HEK293 (cell line): Measurements from ENCODE around the gene RNF222.
"Not testable (repeated sequence)": the region's sequence is repeated elsewhere in the genome, so short reads cannot be mapped to it uniquely, and the experiment has no call there.

Experiments
- CTCF ChIA-PET: fragments of 350-600 bp; formaldehyde crosslinking; extraction: SDS; loops from one replicate; lab custom pipeline; 2021; ENCODE audit warnings: antibody characterized with exemption; lab: Yijun Ruan, JAX
- POLR2A ChIA-PET: fragments of 300-600 bp; formaldehyde crosslinking; extraction: SDS; loops from one replicate; lab custom pipeline; 2020; ENCODE audit warnings: antibody characterized with exemption, inconsistent platforms; lab: Yijun Ruan, JAX
- H3K27ac ChIP-seq: fragments of 200-500 bp; sonication (Bioruptor generic); 2 replicates; pipeline ENCODE4 v1.5.1; 2014; ENCODE audit warnings: low read depth, low read length, control low read depth, inconsistent platforms; ENCODE audit errors: extremely low read depth
- H3K36me3 ChIP-seq, 2 experiments: fragments of 200-500 bp in 1 of 2; sonication (Bioruptor generic) in 1 of 2; 1 replicate in 1 of 2; 2 replicates in 1 of 2; pipeline ENCODE4 v1.5.1; 2014 to 2017; ENCODE audit warnings: inconsistent platforms in 2 of 2, low read length in 2 of 2; ENCODE audit not compliant: control insufficient read depth in 2 of 2, insufficient read depth in 1 of 2
- H3K4me1 ChIP-seq: fragments of 200-500 bp; sonication (Bioruptor generic); 2 replicates; pipeline ENCODE4 v1.5.1; 2014; ENCODE audit warnings: mild to moderate bottlenecking, low read length, inconsistent platforms; ENCODE audit not compliant: control insufficient read depth, insufficient read depth
- H3K4me3 ChIP-seq: 2 replicates; pipeline ENCODE4 v1.5.1; 2011; ENCODE audit warnings: low read depth, mild to moderate bottlenecking, control low read depth, low read length, moderate library complexity
- H3K9me3 ChIP-seq: fragments of 200-500 bp; sonication (Bioruptor generic); 2 replicates; pipeline ENCODE4 v1.5.1; 2014; ENCODE audit warnings: low read depth, low read length, inconsistent platforms; ENCODE audit not compliant: control insufficient read depth, insufficient read depth
- GLIS1 ChIP-seq: fragments of 450-650 bp; formaldehyde crosslinking; IDR thresholded peaks from 2 replicates; pipeline ENCODE4 v1.5.1; 2016; ENCODE audit warnings: missing biosample characterization, missing genetic modification characterization
- GLIS2 ChIP-seq: fragments of 450-650 bp; formaldehyde crosslinking; IDR thresholded peaks from 2 replicates; pipeline ENCODE4 v1.5.1; 2016; ENCODE audit warnings: missing biosample characterization, missing genetic modification characterization
- IKZF3 ChIP-seq: fragments of 450-650 bp; IDR thresholded peaks from 2 replicates; pipeline ENCODE4 v1.5.0; 2018; ENCODE audit warnings: missing biosample characterization, mild to moderate bottlenecking, missing genetic modification characterization, moderate library complexity
- KLF8 ChIP-seq: fragments of 450-650 bp; formaldehyde crosslinking; IDR thresholded peaks from 2 replicates; pipeline ENCODE4 v1.5.1; 2016; ENCODE audit warnings: missing biosample characterization, missing genetic modification characterization
- OSR2 ChIP-seq: fragments of 450-650 bp; formaldehyde crosslinking; IDR thresholded peaks from 2 replicates; pipeline ENCODE4 v1.5.1; 2016; ENCODE audit warnings: missing biosample characterization, missing genetic modification characterization
- SCRT2 ChIP-seq: fragments of 450-650 bp; formaldehyde crosslinking; IDR thresholded peaks from 2 replicates; pipeline ENCODE4 v1.5.1; 2016; ENCODE audit warnings: missing biosample characterization, missing genetic modification characterization
- ZBTB17 ChIP-seq: fragments of 450-650 bp; formaldehyde crosslinking; IDR thresholded peaks from 2 replicates; pipeline ENCODE4 v1.5.1; 2016; ENCODE audit warnings: missing biosample characterization, missing genetic modification characterization
- ZFHX2 ChIP-seq: fragments of 450-650 bp; formaldehyde crosslinking; conservative IDR thresholded peaks from 2 replicates; pipeline ENCODE4 v1.5.1; 2016; ENCODE audit warnings: missing biosample characterization, missing genetic modification characterization
- ZIC2 ChIP-seq: fragments of 450-650 bp; formaldehyde crosslinking; IDR thresholded peaks from 2 replicates; pipeline ENCODE4 v1.5.1; 2016; ENCODE audit warnings: missing biosample characterization, missing genetic modification characterization
- ZNF600 ChIP-seq: fragments of 450-650 bp; formaldehyde crosslinking; IDR thresholded peaks from 2 replicates; pipeline ENCODE4 v1.5.1; 2016; ENCODE audit warnings: missing biosample characterization, missing genetic modification characterization
- ZNF660 ChIP-seq: fragments of 450-650 bp; IDR thresholded peaks from 2 replicates; pipeline ENCODE4 v1.5.1; 2018; ENCODE audit warnings: missing biosample characterization, mild to moderate bottlenecking, missing genetic modification characterization
- ZNF664 ChIP-seq: fragments of 450-650 bp; formaldehyde crosslinking; IDR thresholded peaks from 2 replicates; pipeline ENCODE4 v1.5.1; 2016; ENCODE audit warnings: missing biosample characterization, missing genetic modification characterization
- ZNF776 ChIP-seq: fragments of 450-650 bp; formaldehyde crosslinking; IDR thresholded peaks from 2 replicates; pipeline ENCODE4 v1.5.0; 2017; ENCODE audit warnings: missing biosample characterization, missing genetic modification characterization, borderline replicate concordance
- TF ChIP-seq, protein P1 (sequence below): fragments of 450-650 bp; formaldehyde crosslinking; IDR thresholded peaks from 2 replicates; pipeline ENCODE4 v1.5.1; 2016; ENCODE audit warnings: missing biosample characterization, missing genetic modification characterization
- TF ChIP-seq, protein P2 (sequence below): fragments of 450-650 bp; IDR thresholded peaks from 2 replicates; pipeline ENCODE4 v1.5.1; 2018; ENCODE audit warnings: missing biosample characterization, mild to moderate bottlenecking, missing genetic modification characterization
- TF ChIP-seq, protein P3 (sequence below): fragments of 450-650 bp; formaldehyde crosslinking; IDR thresholded peaks from 2 replicates; pipeline ENCODE4 v1.5.1; 2016; ENCODE audit warnings: missing biosample characterization, missing genetic modification characterization

Gene RNF222

DNA sequence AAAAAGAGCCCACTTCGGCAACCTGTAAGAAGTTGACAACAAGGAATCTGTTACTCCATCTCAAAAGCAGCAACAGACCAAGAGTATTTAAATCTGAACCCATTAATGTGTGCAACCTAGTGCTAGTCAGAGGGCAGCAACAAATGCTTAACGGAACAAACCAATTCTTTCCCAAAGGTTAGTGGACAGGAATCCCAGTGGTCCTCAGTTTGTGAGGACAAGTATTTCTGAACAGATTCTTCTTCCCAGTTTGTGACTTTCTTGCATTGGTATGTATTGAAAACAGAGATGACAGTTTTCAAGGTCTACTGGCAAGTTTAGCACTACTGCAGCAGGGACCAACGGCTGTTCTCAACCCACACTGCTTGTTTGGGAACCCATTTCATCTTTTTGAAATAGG, 17.6 kb downstream of the RNF222 start:
- ChIA-PET CTCF (interaction anchor here (1.3 kb wide), 1 partner anchor 366 kb away, joined by 4 read pairs; no protein-coding TSS in a partner anchor), POLR2A (no interaction called here)
- no peak overlapping the region; the same call in 1 of the 2 replicates for H3K4me3 ChIP-seq
- TF ChIP-seq ZNF776 (tag by site-specific recombination): no peak
- TF ChIP-seq ZFHX2 (tag by site-specific recombination): no peak
- no peak for TF ChIP-seq GLIS2
- TF ChIP-seq, protein P1, sequence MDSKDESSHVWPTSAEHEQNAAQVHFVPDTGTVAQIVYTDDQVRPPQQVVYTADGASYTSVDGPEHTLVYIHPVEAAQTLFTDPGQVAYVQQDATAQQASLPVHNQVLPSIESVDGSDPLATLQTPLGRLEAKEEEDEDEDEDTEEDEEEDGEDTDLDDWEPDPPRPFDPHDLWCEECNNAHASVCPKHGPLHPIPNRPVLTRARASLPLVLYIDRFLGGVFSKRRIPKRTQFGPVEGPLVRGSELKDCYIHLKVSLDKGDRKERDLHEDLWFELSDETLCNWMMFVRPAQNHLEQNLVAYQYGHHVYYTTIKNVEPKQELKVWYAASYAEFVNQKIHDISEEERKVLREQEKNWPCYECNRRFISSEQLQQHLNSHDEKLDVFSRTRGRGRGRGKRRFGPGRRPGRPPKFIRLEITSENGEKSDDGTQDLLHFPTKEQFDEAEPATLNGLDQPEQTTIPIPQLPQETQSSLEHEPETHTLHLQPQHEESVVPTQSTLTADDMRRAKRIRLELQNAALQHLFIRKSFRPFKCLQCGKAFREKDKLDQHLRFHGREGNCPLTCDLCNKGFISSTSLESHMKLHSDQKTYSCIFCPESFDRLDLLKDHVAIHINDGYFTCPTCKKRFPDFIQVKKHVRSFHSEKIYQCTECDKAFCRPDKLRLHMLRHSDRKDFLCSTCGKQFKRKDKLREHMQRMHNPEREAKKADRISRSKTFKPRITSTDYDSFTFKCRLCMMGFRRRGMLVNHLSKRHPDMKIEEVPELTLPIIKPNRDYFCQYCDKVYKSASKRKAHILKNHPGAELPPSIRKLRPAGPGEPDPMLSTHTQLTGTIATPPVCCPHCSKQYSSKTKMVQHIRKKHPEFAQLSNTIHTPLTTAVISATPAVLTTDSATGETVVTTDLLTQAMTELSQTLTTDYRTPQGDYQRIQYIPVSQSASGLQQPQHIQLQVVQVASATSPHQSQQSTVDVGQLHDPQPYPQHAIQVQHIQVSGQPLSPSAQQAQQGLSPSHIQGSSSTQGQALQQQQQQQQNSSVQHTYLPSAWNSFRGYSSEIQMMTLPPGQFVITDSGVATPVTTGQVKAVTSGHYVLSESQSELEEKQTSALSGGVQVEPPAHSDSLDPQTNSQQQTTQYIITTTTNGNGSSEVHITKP (tag by site-specific recombination): peak; percentile 70
- TF ChIP-seq SCRT2 (tag by site-specific recombination): 0 out of 2 replicates have a peak, but pooled peaks have one; percentile 17
- H3K9me3 ChIP-seq: no peaks in the 10 kb centered on the region
- peaks cover 21% of the 10 kb centered on the region for H3K4me1 ChIP-seq
- H3K27ac ChIP-seq: peak overlapping the region; percentile 10; the same call in 1 of the 2 replicates
- peaks cover 51 to 64% of the 10 kb centered on the region in 2 experiments for H3K36me3 ChIP-seq

DNA sequence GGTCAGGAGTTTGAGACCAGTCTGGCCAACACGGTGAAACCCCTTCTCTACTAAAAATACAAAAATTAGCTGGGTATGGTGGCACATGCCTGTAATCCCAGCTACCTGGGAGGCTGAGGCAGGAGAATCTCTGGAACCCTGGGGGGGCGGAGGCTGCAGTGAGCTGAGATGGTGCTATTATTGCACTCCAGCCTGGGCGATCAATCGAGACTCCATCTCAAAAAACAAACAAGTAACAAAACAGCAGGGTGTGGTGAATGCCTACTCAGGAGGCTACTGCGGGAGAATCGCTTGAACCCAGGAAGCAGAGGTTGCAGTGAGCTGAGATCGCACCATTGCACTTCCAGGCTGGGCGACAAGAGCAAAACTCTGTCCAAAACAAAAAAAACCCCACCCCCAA, 19.5 kb downstream of the RNF222 start:
- Histone ChIP-seq H3K4me1 (peaks cover 21% of the 10 kb centered on the region), H3K27ac (0 out of 2 replicates have a peak overlapping the region, but pooled peaks have one; percentile 29)
- CTCF ChIA-PET: interaction anchor here (0.6 to 2.2 kb wide), 4 partner anchors 8 to 408 kb away, joined by 3 to 7 read pairs (median 6); no protein-coding TSS in a partner anchor
- TF ChIP-seq, protein P2, sequence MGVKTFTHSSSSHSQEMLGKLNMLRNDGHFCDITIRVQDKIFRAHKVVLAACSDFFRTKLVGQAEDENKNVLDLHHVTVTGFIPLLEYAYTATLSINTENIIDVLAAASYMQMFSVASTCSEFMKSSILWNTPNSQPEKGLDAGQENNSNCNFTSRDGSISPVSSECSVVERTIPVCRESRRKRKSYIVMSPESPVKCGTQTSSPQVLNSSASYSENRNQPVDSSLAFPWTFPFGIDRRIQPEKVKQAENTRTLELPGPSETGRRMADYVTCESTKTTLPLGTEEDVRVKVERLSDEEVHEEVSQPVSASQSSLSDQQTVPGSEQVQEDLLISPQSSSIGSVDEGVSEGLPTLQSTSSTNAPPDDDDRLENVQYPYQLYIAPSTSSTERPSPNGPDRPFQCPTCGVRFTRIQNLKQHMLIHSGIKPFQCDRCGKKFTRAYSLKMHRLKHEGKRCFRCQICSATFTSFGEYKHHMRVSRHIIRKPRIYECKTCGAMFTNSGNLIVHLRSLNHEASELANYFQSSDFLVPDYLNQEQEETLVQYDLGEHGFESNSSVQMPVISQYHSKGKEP (tag by site-specific recombination): peak; percentile 42; the same call in 1 of the 2 replicates
- TF ChIP-seq ZNF664 (tag by site-specific recombination) (peak; percentile 82), GLIS1 (peak; percentile 95), OSR2 (tag by site-specific recombination) (peak; percentile 92), ZIC2 (tag by site-specific recombination) (peak; percentile 94), ZBTB17 (tag by site-specific recombination) (peak; percentile 88), KLF8 (tag by site-specific recombination) (0 out of 2 replicates have a peak, but pooled peaks have one; percentile 18), ZNF660 (tag by site-specific recombination) (peak; percentile 41; the same call in 1 of the 2 replicates), GLIS2 (0 out of 2 replicates have a peak, but pooled peaks have one; percentile 23), IKZF3 (tag by site-specific recombination) (0 out of 2 replicates have a peak, but pooled peaks have one; percentile 27), ZNF600 (tag by site-specific recombination) (peak; percentile 75; the same call in 1 of the 2 replicates)
- TF ChIP-seq, protein P3, sequence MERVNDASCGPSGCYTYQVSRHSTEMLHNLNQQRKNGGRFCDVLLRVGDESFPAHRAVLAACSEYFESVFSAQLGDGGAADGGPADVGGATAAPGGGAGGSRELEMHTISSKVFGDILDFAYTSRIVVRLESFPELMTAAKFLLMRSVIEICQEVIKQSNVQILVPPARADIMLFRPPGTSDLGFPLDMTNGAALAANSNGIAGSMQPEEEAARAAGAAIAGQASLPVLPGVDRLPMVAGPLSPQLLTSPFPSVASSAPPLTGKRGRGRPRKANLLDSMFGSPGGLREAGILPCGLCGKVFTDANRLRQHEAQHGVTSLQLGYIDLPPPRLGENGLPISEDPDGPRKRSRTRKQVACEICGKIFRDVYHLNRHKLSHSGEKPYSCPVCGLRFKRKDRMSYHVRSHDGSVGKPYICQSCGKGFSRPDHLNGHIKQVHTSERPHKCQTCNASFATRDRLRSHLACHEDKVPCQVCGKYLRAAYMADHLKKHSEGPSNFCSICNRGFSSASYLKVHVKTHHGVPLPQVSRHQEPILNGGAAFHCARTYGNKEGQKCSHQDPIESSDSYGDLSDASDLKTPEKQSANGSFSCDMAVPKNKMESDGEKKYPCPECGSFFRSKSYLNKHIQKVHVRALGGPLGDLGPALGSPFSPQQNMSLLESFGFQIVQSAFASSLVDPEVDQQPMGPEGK (tag by site-specific recombination): peak; percentile 68
- TF ChIP-seq, all 188 proteins: peak for 12; not testable (repeated sequence) for 176
- peaks cover 51 to 64% of the 10 kb centered on the region in 2 experiments for H3K36me3 ChIP-seq
- POLR2A ChIA-PET, H3K9me3 ChIP-seq, H3K4me3 ChIP-seq: not testable (repeated sequence)
